GM12873 (cell line): ENCODE measurements around the gene COX6A2.

Experiments used
- CTCF ChIP-seq: IDR thresholded peaks from 2 replicates; pipeline ENCODE4 v1.5.1; 2012; ENCODE audit warnings: low read depth, mild to moderate bottlenecking, moderate library complexity, low read length, control low read depth; ENCODE audit not compliant: insufficient read depth; ENCODE audit errors: missing control alignments

Gene COX6A2

GRCh38 chr16:31467151-31467773, 39.1 kb upstream of the COX6A2 start:
- TF ChIP-seq CTCF, result no peak

GRCh38 chr16:31466381-31466841, 38.3 kb upstream of the COX6A2 start:
- no peak for TF ChIP-seq CTCF

GRCh38 chr16:31465788-31466370, 37.7 kb upstream of the COX6A2 start:
- TF ChIP-seq CTCF, result no peak

GRCh38 chr16:31464781-31465260, 36.7 kb upstream of the COX6A2 start:
- TF ChIP-seq CTCF, result no peak

GRCh38 chr16:31464348-31464769, 36.2 kb upstream of the COX6A2 start:
- no peak for TF ChIP-seq CTCF

- TF ChIP-seq CTCF, result no peak
Measured at GRCh38 chr16:31461921-31462804, 34.0 kb upstream of the COX6A2 start.
